Spleen (tissue), 11 donors: Measurements from ENCODE around the gene RPTOR. TPM values are rescaled to one million over a fixed set of nuclear protein-coding genes. Genes with fewer than 3 reads are reported as not detected.

ENCODE experiments used
- DNase-seq: peaks from one replicate; pipeline ENCODE4 v3.0.0-alpha.2; 2020
- H3K27ac ChIP-seq, 8 donors: fragments of 200-600 bp; sonication (generic) in 7 of 8; 1 replicate in 4 of 8; 2 replicates in 4 of 8; pipeline versions ENCODE4 v1.5.0 to v1.8.0; 2016 to 2021; ENCODE audit warnings: inconsistent platforms in 4 of 8, mild to moderate bottlenecking in 4 of 8, moderate library complexity in 1 of 8
- H3K27me3 ChIP-seq, 7 donors: fragments of 200-600 bp; sonication (generic) in 6 of 7; replicated peaks in 1 of 7; 1 replicate in 4 of 7; 2 replicates in 3 of 7; pipeline versions ENCODE4 v1.5.0 to v1.8.0; 2016 to 2021; ENCODE audit warnings: inconsistent platforms in 3 of 7, mild to moderate bottlenecking in 1 of 7
- H3K36me3 ChIP-seq, 6 donors: fragments of 200-600 bp; sonication (generic) in 5 of 6; 1 replicate in 4 of 6; 2 replicates in 2 of 6; pipeline versions ENCODE4 v1.5.0 to v1.8.0; 2016 to 2021; ENCODE audit warnings: inconsistent platforms in 2 of 6
- H3K4me1 ChIP-seq, 6 donors: fragments of 200-600 bp; sonication (generic) in 5 of 6; 1 replicate in 3 of 6; 2 replicates in 3 of 6; pipeline versions ENCODE4 v1.5.0 to v1.8.0; 2016 to 2021; ENCODE audit warnings: inconsistent platforms in 3 of 6
- H3K4me3 ChIP-seq, 8 donors: fragments of 200-600 bp; sonication (generic) in 7 of 8; 1 replicate in 4 of 8; 2 replicates in 4 of 8; pipeline versions ENCODE4 v1.5.0 to v1.8.0; 2016 to 2021; ENCODE audit warnings: inconsistent platforms in 4 of 8, mild to moderate bottlenecking in 4 of 8, moderate library complexity in 2 of 8
- H3K9me3 ChIP-seq, 8 donors: fragments of 200-600 bp; sonication (generic) in 7 of 8; 1 replicate in 4 of 8; 2 replicates in 4 of 8; pipeline versions ENCODE4 v1.5.0 to v1.8.0; 2016 to 2021; ENCODE audit warnings: inconsistent platforms in 4 of 8
- POLR2A ChIP-seq, 3 donors: fragments of 450-650 bp; IDR thresholded peaks; one replicate each; pipeline ENCODE4 v1.5.1; 2017; ENCODE audit warnings: antibody characterized with exemption in 3 of 3, mild to moderate bottlenecking in 1 of 3
- POLR2AphosphoS5 ChIP-seq, 3 donors: sonication (generic); formaldehyde crosslinking; IDR thresholded peaks; one replicate each; pipeline ENCODE4 v1.5.1; 2017; ENCODE audit warnings: antibody characterized with exemption in 3 of 3
- WGBS, 5 donors: extraction: QIAGEN DNeasy Blood & Tissue Kit in 3 of 5; methylation state at CpG; one replicate each; pipeline versions ENCODE4 v1.1.5 to v1.1.7; 2013 to 2018; 5-methylcytosine and 5-hydroxymethylcytosine counted together
- intact Hi-C: fragments of 100-400 bp; cut with DNase I; formaldehyde crosslinking; loops from one replicate; pipeline ENCODE4 v1.15.0; 2023; ENCODE audit warnings: low total_unique reads
- polyA plus RNA-seq, 3 donors: library from polyadenylated mRNA; stranded (reverse); fragments of 200-250 nt; gene quantifications; one replicate each; pipeline ENCODE4 v1.2.1, GENCODE V29; 2013
- total RNA-seq, 7 donors: library from RNA; depleted of rRNA in 3 of 7; stranded (reverse); fragments of >200 nt in 3 of 7; fragmentation: NEBNext Ultra II Directional in 4 of 7; extraction: Animal tissue kit (Norgen Biotek cat#: 25700) in 4 of 7; gene quantifications; one replicate each; pipeline versions ENCODE4 v1.1.0 to v1.2.1, GENCODE V29; 2016 to 2021
- TF ChIP-seq, protein P1 (sequence below), 11 experiments: fragments of 200-600 bp in 7 of 11; fragments of 450-650 bp in 4 of 11; sonication (generic) in 4 of 11; IDR thresholded peaks in 8 of 11; conservative IDR thresholded peaks in 3 of 11; 1 replicate in 7 of 11; 2 replicates in 4 of 11; pipeline versions ENCODE4 v1.4.0 to v1.8.0; 2016 to 2021; ENCODE audit warnings: antibody characterized with exemption in 11 of 11, inconsistent platforms in 4 of 11, mild to moderate bottlenecking in 1 of 11
- donor health status: healthy with polysubstance abuse.
- donor health status: DM: no; HTN: no; CAD: no; lungs with moderate emphysema.
- donor health status: DM: no; HTN: no; CAD: no.
- donor health status: Bipolar disorder and iron deficiency.
- donor health status: healthy.
- donor health status: DM: no; HTN: no; CAD: no.
- donor health status: DM: yes; HTN: yes; CAD: no.

The RPTOR gene
- total and polyA plus RNA-seq, 10 donors, result 3.1 to 61.2 (median 40.7) TPM

DNA sequence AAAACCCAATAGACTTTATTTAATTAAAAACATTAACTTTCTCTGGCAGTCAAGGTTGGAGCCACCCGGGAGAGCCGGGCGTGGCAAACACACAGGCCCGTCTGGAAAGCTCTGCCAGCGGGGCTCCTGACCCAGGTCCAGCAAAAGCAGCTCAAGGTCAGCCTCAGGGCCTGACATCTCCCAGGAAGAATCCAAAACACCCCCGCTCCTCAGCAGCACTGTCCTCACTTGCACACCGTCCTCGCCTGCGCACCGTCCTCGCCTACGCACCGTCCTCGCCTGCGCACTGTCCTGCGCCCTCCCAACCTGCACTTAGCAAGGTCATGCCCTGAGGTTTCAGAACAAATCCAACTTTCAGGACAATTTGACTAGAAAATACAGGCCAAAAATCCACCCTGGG is 31.4 kb upstream of the RPTOR start:
- intact Hi-C loops, result no loop called here
- Histone ChIP-seq H3K4me3 (no peak overlapping the region), H3K36me3 (no peaks in the 10 kb centered on the region), H3K9me3 (no peaks in the 10 kb centered on the region), H3K27me3 (peaks cover 0 to 45% (median 5%) of the 10 kb centered on the region in 7 donors), H3K4me1 (no peaks in the 10 kb centered on the region), H3K27ac (no peak overlapping the region)
- WGBS, 5 donors, result 78 to 91% (median 88%) methylated on average over 16 of the region's 16 CpGs
- DNase-seq, result no peak
- TF ChIP-seq, protein P1, sequence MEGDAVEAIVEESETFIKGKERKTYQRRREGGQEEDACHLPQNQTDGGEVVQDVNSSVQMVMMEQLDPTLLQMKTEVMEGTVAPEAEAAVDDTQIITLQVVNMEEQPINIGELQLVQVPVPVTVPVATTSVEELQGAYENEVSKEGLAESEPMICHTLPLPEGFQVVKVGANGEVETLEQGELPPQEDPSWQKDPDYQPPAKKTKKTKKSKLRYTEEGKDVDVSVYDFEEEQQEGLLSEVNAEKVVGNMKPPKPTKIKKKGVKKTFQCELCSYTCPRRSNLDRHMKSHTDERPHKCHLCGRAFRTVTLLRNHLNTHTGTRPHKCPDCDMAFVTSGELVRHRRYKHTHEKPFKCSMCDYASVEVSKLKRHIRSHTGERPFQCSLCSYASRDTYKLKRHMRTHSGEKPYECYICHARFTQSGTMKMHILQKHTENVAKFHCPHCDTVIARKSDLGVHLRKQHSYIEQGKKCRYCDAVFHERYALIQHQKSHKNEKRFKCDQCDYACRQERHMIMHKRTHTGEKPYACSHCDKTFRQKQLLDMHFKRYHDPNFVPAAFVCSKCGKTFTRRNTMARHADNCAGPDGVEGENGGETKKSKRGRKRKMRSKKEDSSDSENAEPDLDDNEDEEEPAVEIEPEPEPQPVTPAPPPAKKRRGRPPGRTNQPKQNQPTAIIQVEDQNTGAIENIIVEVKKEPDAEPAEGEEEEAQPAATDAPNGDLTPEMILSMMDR (IDR thresholded peaks at IDR 0.05 in 8 of 11, conservative IDR thresholded peaks at IDR 0.05 in 3 of 11), result no peak
- no peak for TF ChIP-seq POLR2AphosphoS5 (IDR thresholded peaks at IDR 0.05)
- TF ChIP-seq POLR2A (IDR thresholded peaks at IDR 0.05), result no peak

DNA sequence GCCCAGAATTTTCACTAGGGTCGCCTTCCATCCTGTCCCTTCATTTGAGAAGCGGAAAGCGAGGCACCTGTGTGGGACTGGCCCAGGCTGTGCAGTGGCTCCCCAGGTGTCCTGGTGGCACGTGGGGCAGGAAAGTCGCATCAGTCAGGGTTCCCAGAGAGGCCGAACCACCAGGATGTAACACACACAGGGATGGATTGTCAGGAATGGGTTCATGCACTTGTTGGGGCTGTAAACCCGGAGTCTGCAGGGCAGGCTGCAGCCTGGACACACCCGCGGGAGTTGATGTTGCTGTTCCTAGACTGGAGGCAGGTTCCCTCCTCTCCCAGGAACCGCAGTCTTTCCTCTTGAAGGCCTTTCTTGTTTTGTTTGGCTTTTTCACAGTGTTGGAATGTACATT is 30.7 kb upstream of the RPTOR start:
- WGBS, 5 donors, result 58 to 75% (median 66%) methylated on average over 10 of the region's 10 CpGs
- DNase-seq, result no peak
- TF ChIP-seq POLR2AphosphoS5 (IDR thresholded peaks at IDR 0.05) (no peak), POLR2A (IDR thresholded peaks at IDR 0.05) (no peak)
- intact Hi-C loops, result no loop called here
- no peaks in the 10 kb centered on the region for H3K9me3 ChIP-seq
- peaks cover 0 to 45% (median 5%) of the 10 kb centered on the region in 7 donors for H3K27me3 ChIP-seq
- no peak overlapping the region for H3K27ac ChIP-seq
- H3K36me3 ChIP-seq, result no peaks in the 10 kb centered on the region
- no peaks in the 10 kb centered on the region for H3K4me1 ChIP-seq
- no peak overlapping the region for H3K4me3 ChIP-seq

DNA sequence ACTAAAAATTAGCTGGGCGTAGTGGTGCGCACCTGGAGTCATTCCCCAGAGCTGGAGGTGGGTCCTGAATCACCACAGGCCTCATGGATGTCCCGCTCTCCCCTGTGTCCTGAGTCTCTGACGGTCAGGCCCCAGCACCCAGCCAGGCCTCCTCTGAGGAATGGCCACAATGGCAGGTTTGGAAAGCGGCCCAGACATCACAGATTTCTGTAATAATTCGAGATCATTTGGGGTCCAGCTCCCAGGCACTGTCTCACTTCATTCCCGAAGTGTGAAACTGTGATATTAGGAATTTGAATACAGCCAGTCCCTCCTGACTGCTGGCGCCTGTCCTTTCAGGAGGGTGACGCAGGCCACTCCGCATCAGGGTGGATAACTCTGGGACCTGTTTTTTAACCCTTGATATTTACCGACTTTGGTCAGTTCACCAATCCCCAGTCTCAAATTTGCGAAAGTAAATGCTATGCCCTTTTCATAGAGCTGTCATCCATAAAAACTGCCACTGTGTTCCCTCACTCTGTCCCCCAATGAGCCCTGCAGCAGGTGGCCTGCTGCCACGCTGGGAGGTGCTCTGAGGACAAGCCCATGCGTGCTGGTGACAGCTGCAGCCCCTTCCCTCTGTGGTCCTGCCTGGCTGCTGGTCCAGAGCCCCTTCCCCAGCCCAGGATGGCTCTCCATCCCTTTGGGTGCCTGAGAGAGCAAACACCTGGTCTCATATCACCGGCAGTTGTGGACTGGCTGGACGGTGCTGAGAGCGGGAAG is 28.3 kb upstream of the RPTOR start:
- H3K9me3 ChIP-seq, result no peaks in the 10 kb centered on the region
- peaks cover 0 to 34% (median 5%) of the 10 kb centered on the region in 7 donors for H3K27me3 ChIP-seq
- no peak overlapping the region for H3K4me3 ChIP-seq
- no peak overlapping the region for H3K27ac ChIP-seq
- DNase-seq, result no peak
- no peaks in the 10 kb centered on the region for H3K36me3 ChIP-seq
- intact Hi-C loops, result no loop called here
- no peaks in the 10 kb centered on the region for H3K4me1 ChIP-seq
- TF ChIP-seq, protein P1 (IDR thresholded peaks at IDR 0.05 in 8 of 11, conservative IDR thresholded peaks at IDR 0.05 in 3 of 11), result no peak
- TF ChIP-seq POLR2A (IDR thresholded peaks at IDR 0.05), result no peak
- TF ChIP-seq POLR2AphosphoS5 (IDR thresholded peaks at IDR 0.05), result no peak
- 77 to 85% (median 82%) methylated on average over 17 of the region's 17 CpGs for WGBS, 5 donors

DNA sequence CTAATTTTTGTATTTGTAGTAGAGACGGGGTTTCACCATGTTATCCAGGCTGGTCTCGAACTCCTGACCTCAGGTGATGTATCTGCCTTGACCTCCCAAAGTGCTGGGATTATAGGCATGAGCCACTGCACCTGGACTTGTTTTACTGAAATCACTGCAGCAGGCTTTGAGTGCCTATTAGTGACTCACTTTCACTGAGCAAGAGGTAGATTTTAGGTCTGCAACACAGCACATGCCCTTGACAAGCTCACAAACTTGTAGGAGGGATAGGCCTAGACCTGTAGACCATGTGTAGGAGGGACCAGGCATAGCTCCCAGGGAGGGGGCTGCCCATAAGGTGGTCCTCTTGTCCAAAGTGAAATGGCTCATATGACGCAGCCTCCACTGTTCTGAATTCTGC is 27.0 kb upstream of the RPTOR start:
- Histone ChIP-seq H3K27me3 (peaks cover 0 to 35% (median 0%) of the 10 kb centered on the region in 7 donors), H3K9me3 (no peaks in the 10 kb centered on the region), H3K4me1 (no peaks in the 10 kb centered on the region), H3K36me3 (no peaks in the 10 kb centered on the region), H3K4me3 (no peak overlapping the region), H3K27ac (no peak overlapping the region)
- TF ChIP-seq, protein P1 (IDR thresholded peaks at IDR 0.05 in 8 of 11, conservative IDR thresholded peaks at IDR 0.05 in 3 of 11), result no peak
- TF ChIP-seq POLR2A (IDR thresholded peaks at IDR 0.05) (no peak), POLR2AphosphoS5 (IDR thresholded peaks at IDR 0.05) (no peak)
- no peak for DNase-seq
- intact Hi-C loops, result no loop called here
- WGBS, 5 donors, result 75 to 95% (median 86%) methylated on average over 3 of the region's 3 CpGs
